A172 (cell line): Measurements from ENCODE around the gene WWC1. TPM values are rescaled to one million over a fixed set of nuclear protein-coding genes. Genes with fewer than 3 reads are reported as not detected.

ENCODE experiments used
- DNase-seq: peaks from one replicate; pipeline ENCODE4 v3.0.0-alpha.2; 2015; ENCODE audit warnings: low spot score
- total RNA-seq: library from RNA; depleted of rRNA; stranded (reverse); fragments of >200 nt; shearing (Covaris generic); gene quantifications from 2 replicates; pipeline ENCODE4 v1.2.3, GENCODE V29; 2014; rRNA removed

Gene WWC1
- total RNA-seq, 1 experiment from 2014 or later, result 19.1 TPM

- DNase-seq, result no peak
These were observed 190.9 kb downstream of the WWC1 start for GRCh38 chr5:168482361-168482760.

- DNase-seq, result peak; percentile 96
These were observed 194.9 kb downstream of the WWC1 start, which contains the start of gene RARS1 for GRCh38 chr5:168486136-168486879. Gene RARS1 (plus strand): TSS chr5:168486471. CDS start chr5:168486499, 28 bp downstream.

- no peak for DNase-seq
These were observed 197.6 kb downstream of the WWC1 start for GRCh38 chr5:168489059-168489458.

GRCh38 chr5:168494057-168494555 lies 202.7 kb downstream of the WWC1 start:
- DNase-seq, result no peak

- no peak for DNase-seq
These were observed 211.3 kb downstream of the WWC1 start for GRCh38 chr5:168502563-168503237.

- no peak for DNase-seq
These were observed 222.5 kb downstream of the WWC1 start for GRCh38 chr5:168513861-168514428.

Other genes starting within 250 kb of the WWC1 start
- gene RARS1, start 194.8 kb downstream of the WWC1 start, total RNA-seq, result 250 and 258 TPM in 2 replicates
- gene FBLL1, start 237.7 kb downstream of the WWC1 start, total RNA-seq, result 0.17 TPM in 1 of 2 replicates, not detected in the other